BLaER1 treated with 17β-estradiol and CSF1 and Interleukin-3, amounts not matched to agents 10 nM and 100 nM (cell line): ENCODE results near the gene PTTG1IP.

Experiments
- H3K27ac ChIP-seq, 11 experiments: shearing (Covaris generic); formaldehyde crosslinking; 2 replicates each; pipeline ENCODE4 v1.8.1; 2022
- H3K27me3 ChIP-seq, 11 experiments: shearing (Covaris generic); formaldehyde crosslinking; 2 replicates each; pipeline ENCODE4 v1.8.1; 2022
- H3K36me3 ChIP-seq, 11 experiments: shearing (Covaris generic); formaldehyde crosslinking; 2 replicates each; pipeline ENCODE4 v1.8.1; 2022
- H3K4me1 ChIP-seq, 10 experiments: shearing (Covaris generic); formaldehyde crosslinking; 2 replicates each; pipeline ENCODE4 v1.8.1; 2022
- H3K4me2 ChIP-seq, 11 experiments: shearing (Covaris generic); formaldehyde crosslinking; 2 replicates each; pipeline ENCODE4 v1.8.1; 2022
- H3K4me3 ChIP-seq, 10 experiments: shearing (Covaris generic); formaldehyde crosslinking; 2 replicates each; pipeline ENCODE4 v1.8.1; 2022
- H3K9ac ChIP-seq, 11 experiments: shearing (Covaris generic); formaldehyde crosslinking; 2 replicates each; pipeline ENCODE4 v1.8.1; 2022
- H3K9me3 ChIP-seq, 11 experiments: shearing (Covaris generic); formaldehyde crosslinking; replicated peaks in 1 of 11; 2 replicates each; pipeline ENCODE4 v1.8.1; 2022
- H4K20me1 ChIP-seq, 11 experiments: shearing (Covaris generic); formaldehyde crosslinking; 2 replicates each; pipeline ENCODE4 v1.8.1; 2022
- Cebpa-rat ChIP-seq, 11 experiments: shearing (Covaris generic); IDR thresholded peaks; 2 replicates each; pipeline ENCODE4 v1.8.1; 2022

PTTG1IP gene

DNA sequence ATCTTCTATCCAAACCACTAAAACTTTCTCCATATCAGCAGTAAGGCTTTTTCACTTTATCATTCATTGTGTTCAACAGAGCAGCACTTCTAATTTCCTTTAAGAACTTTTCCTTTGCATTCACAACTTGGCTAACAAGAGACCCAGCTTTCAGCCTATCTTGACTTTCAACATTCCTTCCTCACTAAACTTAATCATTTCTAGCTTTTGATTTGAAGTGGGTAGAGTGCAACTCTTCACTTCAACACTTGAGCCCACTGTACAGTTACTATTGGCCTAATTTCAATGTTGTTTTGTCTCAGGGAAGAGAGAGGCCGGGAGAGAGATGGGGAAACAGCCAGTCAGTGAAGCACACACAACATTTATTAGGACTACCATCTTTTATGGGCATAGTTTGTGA, 73.8 kb downstream of the PTTG1IP start:
- peaks cover 31 to 80% (median 64%) of the 10 kb centered on the region in 11 experiments; a peak in 21 of 22 replicates for H4K20me1 ChIP-seq
- H3K27ac ChIP-seq = no peak overlapping the region
- peak overlapping the region; percentile 94 to 99 (median 98) for H3K4me2 ChIP-seq
- peaks cover 28 to 49% (median 40%) of the 10 kb centered on the region in 10 experiments for H3K4me1 ChIP-seq
- H3K9me3 ChIP-seq = no peaks in the 10 kb centered on the region
- peaks cover 37 to 75% (median 67%) of the 10 kb centered on the region in 11 experiments for H3K36me3 ChIP-seq
- no peaks in the 10 kb centered on the region for H3K27me3 ChIP-seq
- TF ChIP-seq Cebpa-rat (IDR thresholded peaks at IDR 0.05) = no peak
- peak overlapping the region in 10 of 11 experiments; percentile 28 to 95 (median 88); a peak in 17 of 22 replicates for H3K9ac ChIP-seq
- H3K4me3 ChIP-seq = peak overlapping the region in 8 of 10 experiments; percentile 82 to 96 (median 91); a peak in 11 of 20 replicates
